DND-41 (cell line): Measurements from ENCODE around the gene FIGLA.

ENCODE experiments used
- EZH2 ChIP-seq: IDR thresholded peaks from 3 replicates; pipeline ENCODE4 v1.6.1; 2012; ENCODE audit warnings: borderline replicate concordance, low read depth, mild to moderate bottlenecking, moderate library complexity, low read length, inconsistent platforms; ENCODE audit not compliant: severe bottlenecking
- TF ChIP-seq, protein P1 (sequence below): IDR thresholded peaks from 2 replicates; pipeline ENCODE4 v1.5.1; 2012; ENCODE audit warnings: borderline replicate concordance, low read length, moderate library complexity, mild to moderate bottlenecking; ENCODE audit not compliant: poor library complexity, severe bottlenecking; ENCODE audit errors: extremely low read depth

DNA sequence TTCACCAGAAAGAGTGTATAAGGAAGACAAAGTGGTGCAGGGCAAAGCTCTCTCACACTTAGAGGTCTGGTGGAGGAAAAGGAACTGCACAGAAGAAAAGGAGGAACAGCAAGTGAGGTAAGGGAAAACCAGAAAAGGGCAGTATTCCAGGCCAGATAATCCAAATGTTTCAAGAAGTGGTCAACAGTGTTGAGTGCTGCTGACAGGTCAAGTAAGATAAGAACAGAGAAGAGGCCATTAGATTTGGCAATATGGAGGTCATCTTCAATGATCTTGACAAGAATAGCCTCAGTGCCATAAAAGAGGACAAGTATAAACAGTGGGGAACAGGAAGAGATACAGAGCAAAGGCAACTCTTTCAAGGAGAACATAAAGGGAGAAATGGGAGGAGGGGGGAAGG is 37.4 kb downstream of the FIGLA start:
- TF ChIP-seq, protein P1, sequence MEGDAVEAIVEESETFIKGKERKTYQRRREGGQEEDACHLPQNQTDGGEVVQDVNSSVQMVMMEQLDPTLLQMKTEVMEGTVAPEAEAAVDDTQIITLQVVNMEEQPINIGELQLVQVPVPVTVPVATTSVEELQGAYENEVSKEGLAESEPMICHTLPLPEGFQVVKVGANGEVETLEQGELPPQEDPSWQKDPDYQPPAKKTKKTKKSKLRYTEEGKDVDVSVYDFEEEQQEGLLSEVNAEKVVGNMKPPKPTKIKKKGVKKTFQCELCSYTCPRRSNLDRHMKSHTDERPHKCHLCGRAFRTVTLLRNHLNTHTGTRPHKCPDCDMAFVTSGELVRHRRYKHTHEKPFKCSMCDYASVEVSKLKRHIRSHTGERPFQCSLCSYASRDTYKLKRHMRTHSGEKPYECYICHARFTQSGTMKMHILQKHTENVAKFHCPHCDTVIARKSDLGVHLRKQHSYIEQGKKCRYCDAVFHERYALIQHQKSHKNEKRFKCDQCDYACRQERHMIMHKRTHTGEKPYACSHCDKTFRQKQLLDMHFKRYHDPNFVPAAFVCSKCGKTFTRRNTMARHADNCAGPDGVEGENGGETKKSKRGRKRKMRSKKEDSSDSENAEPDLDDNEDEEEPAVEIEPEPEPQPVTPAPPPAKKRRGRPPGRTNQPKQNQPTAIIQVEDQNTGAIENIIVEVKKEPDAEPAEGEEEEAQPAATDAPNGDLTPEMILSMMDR, result no peak
- no peak for TF ChIP-seq EZH2
